ENCODE data around the gene LOXL3.
"Not testable (repeated sequence)": the region's sequence is repeated elsewhere in the genome, so short reads cannot be mapped to it uniquely, and the experiment has no call there.

The LOXL3 gene

GRCh38 chr2:74488643-74489481, 64.9 kb downstream of the LOXL3 start:
- DNase-seq: no peak

GRCh38 chr2:74486141-74486540, 67.6 kb downstream of the LOXL3 start:
- no peak for DNase-seq

GRCh38 chr2:74483675-74484164, 70.0 kb downstream of the LOXL3 start:
- DNase-seq: not testable (repeated sequence)

- peak; percentile 95 for DNase-seq
These were observed 70.7 kb downstream of the LOXL3 start, which contains the start of the genes CCDC142 and TTC31 for GRCh38 chr2:74482801-74483674. TSS of gene CCDC142 (minus strand) at chr2:74482998. CDS start at chr2:74482837, 161 bp downstream. TSS of gene TTC31 (plus strand) at chr2:74483081. CDS start at chr2:74483096, 15 bp downstream.

Data from fibroblast of skin of abdomen (primary cell).